GM23248 (cell line): ENCODE results near the gene PICALM.

Experiments
- EZH2 ChIP-seq: fragments of 200-600 bp; sonication (generic); IDR thresholded peaks from 2 replicates; pipeline ENCODE4 v1.6.1; 2018; ENCODE audit warnings: antibody characterized with exemption, mild to moderate bottlenecking; ENCODE audit not compliant: insufficient read depth, poor library complexity, severe bottlenecking
- EZH2phosphoT487 ChIP-seq: fragments of 200-600 bp; sonication (generic); IDR thresholded peaks from 2 replicates; pipeline ENCODE4 v1.6.1; 2018; ENCODE audit warnings: antibody characterized with exemption, moderate library complexity, mild to moderate bottlenecking, low read depth; ENCODE audit not compliant: insufficient read depth

GRCh38 chr11:85948884-85949283, 120.0 kb downstream of the PICALM start:
- TF ChIP-seq EZH2 (no peak), EZH2phosphoT487 (no peak)
